K562 (cell line): ENCODE data around the gene WDR45B. TPM values are rescaled to one million over a fixed set of nuclear protein-coding genes. Genes with fewer than 3 reads are reported as not detected.

Experiments used
- ATAC-seq: fragments of 200-7000 bp; cut with Tn5 transposase; 3 replicates; pipeline ENCODE4 v1.9.1; 2020; ENCODE audit warnings: moderate library complexity
- BruUV-seq: library from RNA; stranded (reverse); fragments of 400-500 nt; replicated peaks from 2 replicates; lab custom pipeline; 2021; lab: Mats Ljungman, UMichigan
- CTCF ChIA-PET: fragments of 300-600 bp; formaldehyde crosslinking; extraction: SDS; loops from one replicate; lab custom pipeline; 2021; ENCODE audit warnings: low intra/inter-chr PET ratio; lab: Yijun Ruan, JAX
- POLR2A ChIA-PET: fragments of 300-600, 350-650 bp; sonication (Branson Sonifier 250); formaldehyde crosslinking; extraction: SDS; loops from one replicate; lab custom pipeline; 2021; ENCODE audit warnings: antibody characterized with exemption, inconsistent platforms; lab: Yijun Ruan, JAX
- DNase-seq, 4 experiments: peaks; one replicate each; pipeline versions ENCODE4 v3.0.0 to v3.0.0-alpha.2; 2011 to 2018; ENCODE audit warnings: low spot score in 3 of 4, mixed read lengths in 3 of 4; ENCODE audit errors: extremely low read depth in 1 of 4
- FAIRE-seq: peaks from 2 replicates; lab custom pipeline; 2011; peaks lifted over from hg19 to GRCh38; lab: Jason Lieb, UNC
- H2AFZ ChIP-seq: 2 replicates; pipeline ENCODE4 v1.6.0; 2011; ENCODE audit warnings: low read depth, low read length, control low read depth, inconsistent platforms
- H3K27ac ChIP-seq: fragments of 200-600 bp; 3 replicates; pipeline ENCODE4 v1.8.0; 2011; ENCODE audit warnings: low read depth, mild to moderate bottlenecking, control low read depth, inconsistent platforms, low read length, moderate library complexity, mixed read lengths; ENCODE audit errors: extremely low read depth
- H3K27me3 ChIP-seq, 2 experiments: fragments of 300-600 bp in 1 of 2; 2 replicates in 1 of 2; 3 replicates in 1 of 2; pipeline versions ENCODE4 v1.6.0 to v1.8.0; 2011; ENCODE audit warnings: inconsistent platforms in 2 of 2, low read length in 2 of 2, mild to moderate bottlenecking in 1 of 2, mixed read lengths in 1 of 2, moderate library complexity in 1 of 2; ENCODE audit not compliant: control insufficient read depth in 2 of 2, insufficient read depth in 2 of 2
- H3K36me3 ChIP-seq: fragments of 300-600 bp; 3 replicates; pipeline ENCODE4 v1.8.0; 2011; ENCODE audit warnings: mild to moderate bottlenecking, low read length, inconsistent platforms; ENCODE audit not compliant: control insufficient read depth, insufficient read depth
- H3K4me1 ChIP-seq, 2 experiments: fragments of 200-600 bp in 1 of 2; replicated peaks in 1 of 2; 2 replicates in 1 of 2; 3 replicates in 1 of 2; pipeline versions ENCODE4 v1.5.1 to v1.8.0; 2011; ENCODE audit warnings: inconsistent platforms in 2 of 2, low read length in 2 of 2, mild to moderate bottlenecking in 1 of 2, mixed read lengths in 1 of 2, moderate library complexity in 1 of 2; ENCODE audit not compliant: control insufficient read depth in 2 of 2, insufficient read depth in 2 of 2
- H3K4me2 ChIP-seq: 2 replicates; pipeline ENCODE4 v1.6.1; 2011; ENCODE audit warnings: low read length, control low read depth, inconsistent platforms, mixed read lengths; ENCODE audit not compliant: insufficient read depth
- H3K4me3 ChIP-seq: fragments of 200-600 bp; sonication (generic), shearing (Covaris generic); 2 replicates; pipeline ENCODE4 v1.5.1; 2016; ENCODE audit warnings: control low read depth, inconsistent platforms
- H3K79me2 ChIP-seq: fragments of 200-600 bp; 3 replicates; pipeline ENCODE4 v1.8.0; 2011; ENCODE audit warnings: low read length, inconsistent platforms; ENCODE audit not compliant: control insufficient read depth, insufficient read depth
- H3K9ac ChIP-seq, 2 experiments: 2 replicates each; pipeline versions ENCODE4 v1.6.0 to v1.6.1; 2011; ENCODE audit warnings: low read depth in 2 of 2, low read length in 2 of 2, control low read depth in 1 of 2, inconsistent platforms in 1 of 2, mild to moderate bottlenecking in 1 of 2, mixed read lengths in 1 of 2; ENCODE audit not compliant: insufficient read depth in 1 of 2
- H3K9me1 ChIP-seq: one replicate; pipeline ENCODE4 v1.6.0; 2011; ENCODE audit warnings: inconsistent platforms, mild to moderate bottlenecking, low read length, moderate library complexity; ENCODE audit not compliant: control insufficient read depth, insufficient read depth
- H3K9me3 ChIP-seq: replicated peaks from 2 replicates; pipeline ENCODE4 v1.5.1; 2011; ENCODE audit warnings: low read depth, low read length, inconsistent platforms; ENCODE audit not compliant: control insufficient read depth, insufficient read depth
- H4K20me1 ChIP-seq: replicated peaks from 2 replicates; pipeline ENCODE4 v1.6.1; 2011; ENCODE audit warnings: low read length, inconsistent platforms, mixed read lengths; ENCODE audit not compliant: control insufficient read depth, insufficient read depth
- ARID3A ChIP-seq: IDR thresholded peaks from 2 replicates; pipeline ENCODE4 v1.6.1; 2012; ENCODE audit warnings: low read depth, low read length, improper control_type of control experiment, borderline replicate concordance
- ARID4B ChIP-seq: sonication (generic); formaldehyde crosslinking; IDR thresholded peaks from 2 replicates; pipeline ENCODE4 v1.8.0; 2022; ENCODE audit warnings: mild to moderate bottlenecking, missing genetic modification reagents
- EHMT2 ChIP-seq: fragments of 450-650 bp; IDR thresholded peaks from 2 replicates; pipeline ENCODE4 v1.6.1; 2018; ENCODE audit warnings: antibody characterized with exemption
- HOXB6 ChIP-seq: fragments of 250-450 bp; sonication (Bioruptor Pico); IDR thresholded peaks from 2 replicates; pipeline ENCODE4 v1.5.1; 2022; ENCODE audit warnings: mild to moderate bottlenecking, borderline replicate concordance
- POLR2A ChIP-seq: fragments of 450-650 bp; conservative IDR thresholded peaks from 2 replicates; pipeline ENCODE4 v1.6.1; 2016
- POLR2G ChIP-seq: fragments of 200-400 bp; formaldehyde crosslinking; IDR thresholded peaks from 2 replicates; pipeline ENCODE4 v1.6.1; 2017; ENCODE audit warnings: low read depth, mild to moderate bottlenecking, antibody characterized with exemption, low read length, moderate library complexity
- PPARD ChIP-seq: fragments of 250-450 bp; sonication (Bioruptor Pico); IDR thresholded peaks from 2 replicates; pipeline ENCODE4 v1.8.0; 2022; ENCODE audit warnings: inconsistent platforms, mild to moderate bottlenecking, moderate library complexity
- UBTF ChIP-seq, 2 experiments: IDR thresholded peaks; 2 replicates each; pipeline ENCODE4 v1.6.1; 2012; ENCODE audit warnings: improper control_type of control experiment in 2 of 2, low read depth in 2 of 2, low read length in 2 of 2, borderline replicate concordance in 1 of 2
- YY1 ChIP-seq, 3 experiments: IDR thresholded peaks; 2 replicates each; pipeline ENCODE4 v1.6.1; 2011; ENCODE audit warnings: low read length in 2 of 3, mild to moderate bottlenecking in 2 of 3, moderate library complexity in 2 of 3, borderline replicate concordance in 1 of 3, control low read depth in 1 of 3, low read depth in 1 of 3; ENCODE audit not compliant: insufficient read depth in 3 of 3, insufficient replicate concordance in 2 of 3, control insufficient read depth in 1 of 3, insufficient read length in 1 of 3; ENCODE audit errors: extremely low read depth in 1 of 3
- ZFP36 ChIP-seq: fragments of 150-350 bp; IDR thresholded peaks from 2 replicates; pipeline ENCODE4 v1.6.1; 2018; ENCODE audit warnings: low read length, low read depth; ENCODE audit not compliant: partially characterized antibody
- ZNF239 ChIP-seq: fragments of 250-450 bp; sonication (Bioruptor Pico); IDR thresholded peaks from 2 replicates; pipeline ENCODE4 v1.4.0; 2020; ENCODE audit warnings: mild to moderate bottlenecking
- ZNF584 ChIP-seq: fragments of 200-800 bp; sonication (Bioruptor generic); IDR thresholded peaks from 2 replicates; pipeline ENCODE4 v1.6.1; 2016; ENCODE audit warnings: low read depth, mild to moderate bottlenecking, missing genetic modification characterization, missing compliant biosample characterization
- ZNF707 ChIP-seq: fragments of 250-450 bp; sonication (Bioruptor Pico); conservative IDR thresholded peaks from 2 replicates; pipeline ENCODE4 v1.8.0; 2022; ENCODE audit warnings: inconsistent platforms, mild to moderate bottlenecking, moderate library complexity
- WGBS: fragments of 100-300 bp; shearing (Covaris generic); methylation state at CpG from one replicate; pipeline ENCODE4 v1.1.6; 2016; ENCODE audit warnings: low coverage, mixed read lengths; ENCODE audit not compliant: insufficient coverage; ENCODE audit errors: missing lambda C conversion rate; 5-methylcytosine and 5-hydroxymethylcytosine counted together
- in situ Hi-C: fragments of 300-500 bp; cut with MboI; formaldehyde crosslinking; loops from 4 replicates; pipeline ENCODE4 v1.15.0; 2018; ENCODE audit warnings: inconsistent platforms, mixed read lengths
- intact Hi-C: fragments of 100-400 bp; cut with micrococcal nuclease; formaldehyde crosslinking; loops from 2 replicates; pipeline ENCODE4 v1.14.2; 2022
- polyA plus RNA-seq, 8 experiments: library from polyadenylated mRNA; depleted of rRNA in 4 of 8; stranded (reverse) in 5 of 8; unstranded in 3 of 8; fragments of >200 nt; fragmentation: Nextera tagmentation in 2 of 8; fragmentation: Illumina TruSeq in 1 of 8; extraction: Ambion mirVana in 2 of 8; extraction: Trizol in 1 of 8; gene quantifications; 2 replicates each; pipeline versions ENCODE4 v1.2.1 to v1.2.3, GENCODE V29; 2011 to 2014; ENCODE audit warnings: inconsistent platforms in 1 of 8, missing spikeins in 1 of 8
- total RNA-seq, 7 experiments: library from RNA; depleted of rRNA in 6 of 7; stranded (reverse); fragments of >200 nt in 6 of 7; fragmentation: Illumina TruSeq in 2 of 7; extraction: Trizol in 2 of 7; gene quantifications; 2 replicates each; pipeline versions ENCODE4 v1.2.1 to v1.2.3, GENCODE V29; 2011 to 2021; ENCODE audit warnings: low replicate concordance in 1 of 7

WDR45B gene
- total and polyA plus RNA-seq, 9 of the 15 experiments (the other 6 are each of a cell fraction or from before 2014, with no cell fraction given) = 0.72 to 74.4 (median 35.9) TPM

GRCh38 chr17:82592289-82592766 is 55.9 kb downstream of the WDR45B start:
- POLR2A ChIA-PET = interaction anchor here (0.8 kb wide), 1 partner anchor 48 kb away, joined by 5 read pairs; no protein-coding TSS in a partner anchor
- H3K9me3 ChIP-seq = no peaks in the 10 kb centered on the region
- CTCF ChIA-PET = no interaction called here
- WGBS = 74% methylated on average over 9 of the region's 9 CpGs
- DNase-seq = no peak
- H3K9ac ChIP-seq = peak overlapping the region in 1 of 2 experiments; percentile 84; a peak in 2 of 4 replicates
- peaks cover 85% of the 10 kb centered on the region for H3K36me3 ChIP-seq
- peaks cover 6% of the 10 kb centered on the region for H3K9me1 ChIP-seq
- peak; percentile 29 for ATAC-seq
- H3K79me2 ChIP-seq = peaks cover 20% of the 10 kb centered on the region
- peaks cover 0 to 33% of the 10 kb centered on the region in 2 experiments; a peak in 2 of 5 replicates for H3K4me1 ChIP-seq
- no TSS peak for BruUV-seq
- H3K4me3 ChIP-seq = no peak overlapping the region
- H3K27me3 ChIP-seq = no peaks in the 10 kb centered on the region
- no peak overlapping the region for H2AFZ ChIP-seq
- in situ Hi-C loops = no loop called here
- intact Hi-C loops = no loop called here
- H3K4me2 ChIP-seq = no peak overlapping the region; the same call in 1 of the 2 replicates
- no peak overlapping the region; the same call in 2 of the 3 replicates for H3K27ac ChIP-seq
- FAIRE-seq = no peak
- H4K20me1 ChIP-seq = no peaks in the 10 kb centered on the region
- TF ChIP-seq POLR2G = no peak
- no peak for TF ChIP-seq ZNF239 (CRISPR knock-in tag)
- TF ChIP-seq ZFP36 = no peak
- no peak for TF ChIP-seq YY1 (IDR thresholded peaks at IDR 0.05; ENCODE audit: borderline replicate concordance in 1 of 3, control insufficient read depth in 1 of 3, extremely low read depth in 1 of 3, insufficient read depth in 3 of 3, insufficient read length in 1 of 3, insufficient replicate concordance in 2 of 3, low read depth in 1 of 3, low read length in 2 of 3)
- TF ChIP-seq PPARD (CRISPR knock-in tag) = no peak
- TF ChIP-seq POLR2A = no peak
- TF ChIP-seq ARID3A = no peak
- no peak for TF ChIP-seq ZNF584 (CRISPR knock-in tag)
- no peak for TF ChIP-seq HOXB6 (CRISPR knock-in tag)
- no peak for TF ChIP-seq EHMT2
- TF ChIP-seq ZNF707 (CRISPR knock-in tag) = no peak
- no peak for TF ChIP-seq ARID4B
- no peak for TF ChIP-seq UBTF (IDR thresholded peaks at IDR 0.05; ENCODE audit: borderline replicate concordance in 1 of 2, low read depth in 2 of 2, low read length in 2 of 2)
